Measurements from ENCODE around the gene RBFOX1.

GRCh38 chr16:7361416-7362129 is 28.9 kb downstream of the RBFOX1 start:
- TF ChIP-seq CTCF (IDR thresholded peaks at IDR 0.05) = no peak
- TF ChIP-seq POLR2A (IDR thresholded peaks at IDR 0.05) = no peak

All from heart left ventricle (tissue), 13 donors.